Lower leg skin (tissue), 3 donors: ENCODE data around the gene ABCA8.

Experiments used
- CTCF ChIP-seq, 3 donors: fragments of 450-650 bp; IDR thresholded peaks; one replicate each; pipeline ENCODE4 v1.5.1; 2016; ENCODE audit warnings: antibody characterized with exemption in 3 of 3, mild to moderate bottlenecking in 3 of 3, moderate library complexity in 2 of 3
- POLR2A ChIP-seq, 2 donors: fragments of 450-650 bp; IDR thresholded peaks; one replicate each; pipeline ENCODE4 v1.6.1; 2016 to 2017; ENCODE audit warnings: antibody characterized with exemption in 2 of 2, mild to moderate bottlenecking in 1 of 2, moderate library complexity in 1 of 2

DNA sequence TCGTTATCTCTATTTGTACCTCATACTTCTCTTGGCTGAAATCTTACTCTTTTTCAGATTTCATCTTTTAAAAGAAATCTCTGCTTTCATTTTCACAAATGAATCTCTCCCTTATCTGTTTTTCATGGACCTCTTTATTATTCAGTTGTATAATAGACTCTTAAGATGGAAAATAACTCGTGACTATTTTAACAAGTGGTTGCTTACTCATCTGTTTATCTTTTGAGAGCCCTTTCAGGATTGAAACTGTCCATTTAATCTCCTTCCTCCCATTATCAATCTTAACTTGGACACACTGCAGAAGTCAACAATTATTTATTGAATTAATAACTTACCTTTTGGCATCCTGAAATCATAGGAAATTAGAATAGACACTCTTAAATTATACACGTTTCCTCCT lies 68.8 kb downstream of the ABCA8 start:
- TF ChIP-seq CTCF (IDR thresholded peaks at IDR 0.05): no peak
- TF ChIP-seq POLR2A (IDR thresholded peaks at IDR 0.05): no peak
